SH-SY5Y (cell line): ENCODE measurements around the gene CTCFL.

Source experiments
- GATA2 ChIP-seq: IDR thresholded peaks from 2 replicates; pipeline ENCODE4 v1.6.1; 2011; ENCODE audit warnings: mild to moderate bottlenecking, low read depth, low read length
- GATA3 ChIP-seq: IDR thresholded peaks from 2 replicates; pipeline ENCODE4 v1.6.1; 2011; ENCODE audit warnings: low read depth, mild to moderate bottlenecking, low read length, moderate library complexity

The CTCFL gene

GRCh38 chr20:57478176-57478575 lies 46.8 kb downstream of the CTCFL start:
- TF ChIP-seq GATA2 (no peak), GATA3 (no peak)

DNA sequence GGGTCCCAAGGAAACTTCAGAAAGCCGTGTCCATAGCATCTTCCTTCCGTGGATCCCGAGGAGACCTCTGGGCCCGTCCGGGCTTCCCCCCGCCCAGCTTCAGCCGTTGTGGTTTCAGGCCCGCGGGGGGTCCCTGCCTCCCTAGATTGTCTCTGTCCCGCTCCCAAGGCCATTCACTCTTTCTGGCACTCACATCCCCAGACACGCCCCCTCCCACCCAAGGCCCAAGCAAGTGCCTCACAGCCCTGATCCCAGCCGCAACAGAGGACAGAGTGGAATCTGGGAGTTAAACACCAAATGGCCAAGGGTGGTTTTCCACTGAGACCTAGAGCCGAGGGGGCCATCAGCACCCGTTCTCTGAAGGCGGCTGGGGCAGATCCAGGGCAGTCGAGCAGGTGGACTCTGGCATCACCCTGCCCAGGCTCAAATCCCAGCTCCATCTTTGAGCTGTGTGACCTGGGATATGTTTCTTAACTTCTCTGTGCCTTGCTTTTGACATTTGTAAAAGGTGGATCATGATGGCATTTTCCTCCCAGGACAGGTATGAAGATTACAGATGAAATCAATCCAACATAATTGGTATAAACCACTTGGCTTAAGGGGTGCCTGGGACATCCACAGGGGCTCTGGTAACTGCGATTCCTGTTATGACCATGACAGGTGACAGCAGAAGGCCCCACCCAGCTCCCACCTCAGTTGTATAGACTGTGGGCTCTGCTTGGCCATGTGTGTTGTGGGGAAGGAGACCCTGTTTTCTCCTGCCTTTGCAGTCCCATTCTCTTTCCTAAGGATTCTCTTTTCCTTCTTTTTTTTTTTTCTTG lies 48.1 kb downstream of the CTCFL start:
- TF ChIP-seq GATA2 (no peak), GATA3 (no peak)

DNA sequence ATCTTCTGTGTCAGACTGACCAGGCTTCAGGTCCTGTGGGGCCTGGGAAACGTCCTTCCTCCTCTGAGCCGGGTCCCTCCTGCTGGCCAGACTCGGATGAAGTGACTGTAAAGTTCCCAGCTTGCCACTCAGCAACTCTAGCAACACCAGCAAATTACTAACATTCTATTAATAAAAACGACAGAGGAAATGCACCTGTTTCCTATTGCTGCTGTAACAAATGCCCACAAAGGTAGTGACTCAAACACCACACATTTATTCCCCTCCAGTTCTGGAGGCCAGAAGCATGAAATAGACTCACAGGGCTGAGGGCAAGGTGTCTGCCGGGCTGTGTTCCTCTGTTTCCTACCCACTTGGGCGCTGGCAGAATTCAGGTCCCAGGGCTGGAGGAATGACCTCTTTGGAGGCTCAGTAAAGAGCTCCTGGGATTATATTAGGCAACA lies 48.8 kb downstream of the CTCFL start:
- no peak for TF ChIP-seq GATA2
- TF ChIP-seq GATA3 = no peak

- TF ChIP-seq GATA3 (no peak), GATA2 (no peak)
Observed at GRCh38 chr20:57475388-57476083, 49.4 kb downstream of the CTCFL start.

DNA sequence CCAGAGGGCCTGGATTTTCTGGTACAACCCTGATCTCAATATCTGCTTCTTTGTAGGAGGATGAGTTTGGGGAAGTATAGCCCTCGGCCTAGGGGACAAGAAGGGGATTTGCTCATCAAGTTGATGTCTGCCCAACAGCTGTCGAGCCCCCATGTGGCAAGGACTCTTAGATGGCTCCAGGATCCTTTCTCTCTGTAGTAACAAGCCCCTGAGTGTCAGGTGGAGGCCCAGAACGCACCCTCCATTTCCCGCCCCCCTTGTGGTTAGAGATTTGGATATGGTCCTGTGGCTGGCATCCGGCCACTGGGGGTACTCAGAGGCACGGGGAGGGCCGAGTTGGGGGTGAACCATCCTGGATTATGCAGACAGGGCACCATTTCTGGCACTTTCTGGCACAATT lies 50.1 kb downstream of the CTCFL start:
- TF ChIP-seq GATA2 (no peak), GATA3 (no peak)

DNA sequence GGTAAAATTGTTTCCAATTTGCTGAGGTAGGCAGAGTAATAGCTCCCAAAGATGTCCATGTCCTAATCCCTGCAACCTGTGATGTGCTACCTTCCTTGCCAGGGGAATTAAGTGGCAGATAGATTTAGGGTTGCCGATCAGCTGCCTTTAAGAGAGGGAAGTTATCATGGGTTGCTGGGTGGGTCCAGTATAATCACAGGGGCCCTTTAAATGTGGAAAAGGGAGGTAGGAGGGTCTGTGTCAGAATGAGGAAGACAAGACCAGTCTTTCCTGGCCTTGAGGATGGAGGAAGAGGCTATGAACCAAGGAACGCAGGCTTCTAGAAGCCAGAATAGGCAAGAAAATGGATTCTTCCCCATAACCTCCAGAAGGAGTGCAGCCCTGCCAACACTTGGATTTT lies 50.7 kb downstream of the CTCFL start:
- TF ChIP-seq GATA2 (no peak), GATA3 (no peak)

DNA sequence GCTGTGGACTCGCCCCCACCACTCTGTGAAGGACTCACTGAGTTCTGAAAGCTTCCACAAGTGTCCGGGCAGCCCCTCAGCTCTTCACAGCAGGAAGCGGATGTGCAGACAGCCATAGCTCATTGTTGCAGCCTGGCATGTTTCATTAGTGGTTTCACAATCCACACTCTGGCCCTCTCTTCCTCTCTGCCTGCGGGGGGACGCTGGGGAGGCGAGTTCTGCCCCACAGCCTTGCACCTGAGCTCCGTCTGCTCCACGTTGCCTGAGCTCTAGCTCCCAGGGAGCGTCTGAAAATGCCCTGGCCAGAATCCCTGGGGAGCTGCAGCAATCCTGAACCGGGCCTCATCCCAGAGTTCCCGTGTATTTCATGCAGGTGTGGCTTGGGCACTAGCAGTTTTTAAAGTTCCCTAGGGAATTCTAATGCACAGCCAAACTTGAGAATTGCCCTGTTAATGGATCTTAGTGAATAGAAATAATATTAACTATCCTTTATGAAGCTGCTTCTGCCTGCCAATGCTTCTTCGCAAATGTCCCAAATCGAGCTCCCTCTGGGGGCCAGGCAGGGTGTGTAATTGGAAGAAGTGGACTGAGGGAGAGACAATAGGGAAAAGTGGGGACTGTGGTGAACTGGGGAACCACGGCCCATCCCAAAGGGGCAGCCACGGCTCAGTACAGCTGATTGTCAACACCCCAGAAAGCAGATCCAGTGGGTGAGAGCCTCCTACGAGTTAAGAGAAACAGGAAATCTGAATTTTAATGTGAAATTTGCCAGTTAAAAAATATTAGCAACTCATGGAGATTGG lies 51.5 kb downstream of the CTCFL start:
- TF ChIP-seq GATA2 (no peak), GATA3 (no peak)

DNA sequence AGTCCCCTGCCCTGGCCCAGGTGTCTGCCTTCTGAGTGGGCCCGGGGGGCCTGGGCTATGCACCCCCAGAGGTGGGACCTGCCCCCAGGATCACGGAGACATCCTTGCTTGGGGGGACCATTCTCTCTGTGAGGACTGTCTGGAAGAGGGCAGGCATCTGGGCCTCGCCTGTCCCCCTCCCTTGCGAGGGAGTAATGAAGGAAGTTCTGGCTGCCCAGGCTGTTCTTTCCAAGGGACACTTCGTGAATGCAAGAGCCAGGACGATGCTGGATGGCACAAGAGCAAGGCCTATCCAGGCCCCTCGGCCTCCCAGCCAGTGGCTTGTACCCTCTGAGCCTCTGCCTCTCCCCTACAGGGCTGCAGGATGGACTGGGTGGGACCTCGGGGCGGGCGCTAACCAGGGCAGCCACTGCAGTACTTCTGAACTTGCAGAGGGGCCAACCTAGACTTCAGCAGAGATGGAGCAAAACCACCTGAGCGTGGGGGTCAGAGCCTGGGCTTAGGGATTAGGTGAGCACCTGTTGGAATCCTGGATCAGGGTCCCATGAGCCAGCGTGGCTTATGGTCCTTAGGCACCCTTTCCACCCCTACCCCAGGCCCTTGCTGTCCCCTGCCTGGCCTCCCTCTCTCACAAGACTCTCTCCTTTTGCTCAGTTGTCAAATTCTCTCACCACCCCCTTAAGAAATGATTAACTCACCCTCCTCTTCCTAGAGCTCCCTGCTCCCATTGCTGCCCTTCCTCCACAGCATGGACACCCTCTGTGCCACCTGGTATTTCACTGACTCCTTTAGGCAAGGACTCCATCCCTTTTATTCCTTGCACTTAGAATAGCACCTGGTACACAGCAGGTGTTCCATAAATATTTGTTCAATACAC lies 53.2 kb downstream of the CTCFL start:
- TF ChIP-seq GATA3 = no peak

- TF ChIP-seq GATA3 = no peak
- TF ChIP-seq GATA2 = no peak
Observed at GRCh38 chr20:57470666-57471495, 54.1 kb downstream of the CTCFL start.

DNA sequence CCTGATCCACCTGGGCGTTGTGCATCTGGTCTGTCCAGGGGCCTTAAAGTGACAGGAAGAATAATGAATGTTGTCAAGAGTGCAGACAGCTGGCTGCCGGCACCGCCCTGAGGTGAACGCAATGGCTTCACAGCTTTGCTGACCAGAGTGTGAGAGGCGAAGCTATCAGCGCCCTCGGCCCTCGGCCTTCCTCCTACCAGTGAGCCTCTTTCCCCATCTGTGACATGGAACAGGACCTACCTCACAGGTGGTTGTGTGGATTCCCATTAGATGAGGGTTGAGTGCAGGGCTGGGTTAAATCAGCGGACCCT lies 54.8 kb downstream of the CTCFL start:
- TF ChIP-seq GATA2 (no peak), GATA3 (no peak)

- TF ChIP-seq GATA2 (no peak), GATA3 (no peak)
Observed at GRCh38 chr20:57469418-57470211, 55.3 kb downstream of the CTCFL start.
